GDM1 (cell line): ENCODE results near the gene PCNT.
A peak's percentile ranks its signal among the peaks of the same experiment; 100 is the strongest.
"Not testable (repeated sequence)": the region's sequence is repeated elsewhere in the genome, so short reads cannot be mapped to it uniquely, and the experiment has no call there.

Source experiments
- DNase-seq: peaks from one replicate; lab custom pipeline; 2025; lab: John Stamatoyannopoulos, UW

Gene PCNT

DNA sequence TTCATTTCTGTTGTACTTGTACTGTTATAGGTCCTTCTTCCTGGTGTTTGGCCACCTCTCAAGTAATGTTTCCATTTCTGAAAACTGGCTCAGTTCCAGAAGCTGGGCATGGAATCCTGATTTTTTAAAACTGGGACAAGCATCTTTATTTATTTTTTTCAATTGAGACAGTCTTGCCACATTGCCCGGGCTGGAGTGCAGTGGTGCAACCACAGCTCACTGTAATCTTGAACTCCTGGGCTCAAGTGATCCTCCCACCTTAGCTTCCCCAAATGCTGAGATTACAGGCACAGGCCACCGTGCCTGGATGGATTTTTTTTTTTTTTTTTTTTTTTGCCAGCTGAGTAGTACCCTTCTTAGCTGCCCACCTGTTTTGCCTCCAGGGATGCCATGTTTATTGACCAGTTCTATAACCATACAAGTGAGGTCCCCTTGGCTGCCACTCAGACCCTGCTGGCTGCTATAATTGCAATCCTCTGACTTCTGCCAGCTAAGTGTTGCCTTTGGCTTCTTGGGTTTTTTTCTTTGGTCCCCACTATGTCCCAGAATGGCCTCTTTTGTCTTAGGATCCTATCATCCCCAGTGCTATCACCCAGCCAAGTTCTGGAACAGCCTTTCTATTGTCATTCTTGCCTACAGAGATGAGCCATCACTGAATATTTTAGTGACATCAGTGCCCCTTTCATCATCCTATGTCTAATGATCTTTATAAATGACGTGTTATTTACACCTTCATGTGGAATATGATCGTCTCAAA lies 130.9 kb downstream of the PCNT start:
- DNase-seq, result no peak

DNA sequence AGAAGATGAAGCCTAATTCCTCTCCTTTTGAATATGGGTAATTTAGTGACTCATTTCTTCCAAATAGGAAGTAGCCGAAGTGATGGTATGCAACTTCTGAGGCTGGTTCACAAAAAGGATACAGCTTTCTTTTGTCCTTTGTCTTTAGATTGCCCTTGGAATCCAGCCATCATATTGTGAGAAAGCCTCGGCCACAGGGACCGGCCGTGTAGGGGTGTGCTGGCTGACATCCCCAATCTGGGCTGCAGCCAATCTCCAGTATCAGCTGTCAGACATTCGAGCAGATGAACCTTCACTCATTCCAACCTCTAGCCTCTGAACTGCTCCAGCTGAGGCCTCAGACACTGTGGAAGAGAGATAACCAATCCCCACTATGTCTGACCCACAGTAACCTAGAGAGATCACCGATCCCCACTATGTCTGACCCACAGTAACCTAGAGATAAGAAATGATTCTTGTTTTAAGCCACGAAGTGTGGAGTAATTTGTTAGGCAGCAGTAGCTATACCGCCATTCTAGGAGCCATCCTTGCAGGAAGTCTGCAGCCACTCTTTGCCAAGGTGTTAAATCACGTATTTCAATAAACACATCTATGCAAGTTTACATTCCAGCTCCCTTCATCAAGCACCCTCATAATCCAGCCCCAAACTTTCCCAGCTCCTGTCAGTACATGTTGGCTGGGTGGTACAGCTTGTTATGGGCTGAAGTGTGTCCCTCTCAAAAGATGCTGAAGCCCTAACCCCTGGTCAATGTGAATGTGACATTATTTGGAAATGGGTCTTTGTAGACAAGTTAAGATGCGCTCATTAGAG lies 131.8 kb downstream of the PCNT start:
- no peak for DNase-seq

GRCh38 chr21:46456750-46457149 lies 132.8 kb downstream of the PCNT start:
- DNase-seq, result no peak

GRCh38 chr21:46457801-46458314 lies 133.9 kb downstream of the PCNT start:
- DNase-seq, result peak; percentile 44

GRCh38 chr21:46458315-46459023 lies 134.5 kb downstream of the PCNT start, which contains the start of gene DIP2A:
Gene DIP2A, plus strand, starts transcription at chr21:46458891. Its CDS starts 241 bp downstream, at chr21:46459132.
- peak; percentile 98 for DNase-seq

- no peak for DNase-seq
These were observed 135.0 kb downstream of the PCNT start for GRCh38 chr21:46459024-46459355.

DNA sequence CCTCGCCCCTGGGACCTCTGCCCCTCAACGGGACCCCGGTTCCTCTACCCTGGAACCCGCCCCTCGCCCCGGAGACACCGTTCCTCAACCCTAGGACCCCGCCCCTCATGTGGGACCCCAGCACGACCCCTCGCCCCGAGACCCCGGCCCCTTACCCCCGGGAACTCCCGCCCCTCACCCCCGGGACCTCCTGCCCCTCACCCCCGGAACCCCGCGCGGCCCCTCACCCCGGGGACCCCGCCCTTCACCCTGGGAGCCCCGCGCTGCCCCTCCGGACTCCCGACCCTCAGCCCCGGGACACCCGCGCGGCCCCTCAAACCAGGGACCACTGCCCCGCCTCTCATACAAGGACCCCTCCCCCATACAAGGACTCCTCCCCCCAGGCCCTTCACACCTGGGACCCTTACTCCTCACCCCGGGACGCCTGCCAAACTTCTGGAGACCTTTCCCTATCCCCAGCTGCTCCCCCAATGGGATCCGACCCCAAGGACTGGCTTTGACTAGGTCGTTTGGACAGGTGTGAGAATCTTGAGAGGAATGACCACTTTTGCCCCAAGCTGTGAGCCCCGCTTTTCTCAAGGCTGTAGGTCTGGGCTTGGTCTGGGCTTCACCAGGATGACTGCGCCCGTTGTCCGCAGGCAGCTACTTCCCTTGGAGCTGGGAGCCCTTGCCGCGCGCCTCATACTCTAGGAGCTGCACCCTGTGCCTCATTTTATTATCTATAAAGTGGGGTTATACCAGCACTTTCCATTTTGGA lies 135.6 kb downstream of the PCNT start:
- no peak for DNase-seq

DNA sequence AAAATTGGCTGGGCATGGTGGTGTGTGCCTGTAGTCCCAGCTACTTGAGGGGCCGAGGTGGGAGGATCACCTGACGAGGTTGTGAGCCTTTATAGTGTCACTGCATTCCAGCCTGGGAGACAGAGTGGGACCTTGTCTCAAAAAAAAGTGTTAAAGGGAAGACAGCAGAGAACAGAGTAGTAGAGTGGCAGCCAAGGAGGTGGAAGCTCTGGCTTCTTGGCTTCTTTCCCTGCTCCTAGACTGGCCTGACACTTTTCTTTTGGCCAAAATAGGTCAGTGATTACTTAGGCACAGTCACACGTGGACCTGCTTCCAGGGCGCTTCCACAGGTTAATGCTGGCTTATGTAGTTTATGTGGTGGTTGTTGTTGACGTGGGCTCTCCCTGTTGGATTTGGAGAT lies 138.0 kb downstream of the PCNT start:
- no peak for DNase-seq

- not testable (repeated sequence) for DNase-seq
These were observed 141.2 kb downstream of the PCNT start for GRCh38 chr21:46465153-46465552.

DNA sequence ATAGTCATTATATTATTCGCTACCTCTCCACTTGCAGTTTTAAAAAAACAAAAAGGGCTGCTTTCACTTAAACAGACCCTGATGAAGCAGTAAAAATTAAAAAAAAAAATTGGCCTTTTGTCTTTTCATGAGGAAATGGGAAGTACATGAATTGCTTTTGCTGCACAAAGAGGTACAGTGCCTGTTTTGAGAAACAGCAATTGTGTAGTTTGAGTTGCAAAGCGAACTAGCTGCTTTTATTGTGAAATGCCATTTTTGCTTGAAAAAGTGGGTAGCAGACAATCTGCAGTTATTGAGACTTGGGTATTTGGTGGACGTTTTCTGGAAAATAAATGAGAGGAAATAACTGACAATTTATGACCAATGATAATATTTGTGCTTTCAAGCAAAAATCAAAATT lies 141.7 kb downstream of the PCNT start:
- DNase-seq, result no peak

- DNase-seq, result no peak
These were observed 144.3 kb downstream of the PCNT start for GRCh38 chr21:46468108-46468774.

- DNase-seq, result no peak
These were observed 145.3 kb downstream of the PCNT start for GRCh38 chr21:46469275-46469674.

DNA sequence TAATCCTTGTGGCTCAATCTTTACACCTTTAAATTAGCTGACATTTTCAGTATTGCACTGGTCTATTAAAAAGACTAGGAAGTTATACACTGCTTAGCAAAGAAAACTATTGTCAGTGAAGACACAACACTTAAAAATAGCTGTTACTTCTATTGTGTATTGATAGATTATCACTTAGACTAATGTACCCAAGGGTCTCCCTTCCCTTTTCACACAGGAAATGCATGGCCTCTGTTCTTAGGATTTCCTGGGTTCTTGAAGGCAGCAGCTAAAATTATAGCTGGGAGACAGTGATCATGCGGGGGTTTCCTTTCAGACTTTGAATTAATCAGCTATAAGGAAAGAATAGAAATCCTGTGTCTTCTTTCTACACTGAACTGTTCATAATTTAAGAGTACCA lies 147.6 kb downstream of the PCNT start:
- no peak for DNase-seq

DNA sequence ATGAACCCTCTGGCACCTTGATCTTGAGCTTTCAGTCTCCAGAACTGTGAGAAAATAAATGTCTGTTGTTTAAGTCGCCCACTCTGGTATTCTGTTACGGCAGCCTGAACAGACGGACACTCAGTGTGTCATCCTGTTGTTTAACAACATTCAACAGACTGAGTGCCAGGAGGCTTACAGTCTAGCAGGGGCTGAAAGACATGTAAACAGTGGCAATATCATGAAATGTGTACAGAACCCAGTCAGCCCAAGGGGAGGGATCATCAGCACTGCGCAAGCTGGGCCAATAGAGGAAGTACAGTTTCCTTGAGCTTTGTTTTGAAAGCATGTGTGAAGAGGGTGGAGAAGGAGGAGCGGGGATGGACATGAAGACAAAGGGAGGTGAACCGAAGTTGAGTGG lies 148.3 kb downstream of the PCNT start:
- DNase-seq, result no peak

GRCh38 chr21:46474382-46474781 lies 150.4 kb downstream of the PCNT start:
- DNase-seq, result no peak

DNA sequence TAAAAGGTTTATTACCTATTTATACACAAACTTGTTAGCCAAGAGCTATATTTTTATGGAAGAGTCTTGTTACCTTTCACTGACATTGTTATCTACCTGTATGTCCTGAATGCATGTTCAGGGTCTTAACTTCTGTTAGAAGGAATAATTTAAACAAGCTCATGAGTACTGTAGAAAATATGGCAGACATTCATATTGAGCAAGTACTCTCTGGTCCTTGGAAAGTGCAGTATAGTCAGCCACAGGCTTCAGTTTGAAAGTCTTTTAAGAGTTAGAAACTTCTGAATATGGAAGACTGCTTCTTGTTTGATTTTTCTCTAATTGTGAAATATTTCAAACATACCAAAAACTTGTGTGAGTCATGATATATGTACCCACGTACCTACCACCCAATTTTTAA lies 151.3 kb downstream of the PCNT start:
- no peak for DNase-seq

GRCh38 chr21:46477765-46478164 lies 153.8 kb downstream of the PCNT start:
- DNase-seq, result no peak

- no peak for DNase-seq
These were observed 155.0 kb downstream of the PCNT start for GRCh38 chr21:46478910-46479309.

DNA sequence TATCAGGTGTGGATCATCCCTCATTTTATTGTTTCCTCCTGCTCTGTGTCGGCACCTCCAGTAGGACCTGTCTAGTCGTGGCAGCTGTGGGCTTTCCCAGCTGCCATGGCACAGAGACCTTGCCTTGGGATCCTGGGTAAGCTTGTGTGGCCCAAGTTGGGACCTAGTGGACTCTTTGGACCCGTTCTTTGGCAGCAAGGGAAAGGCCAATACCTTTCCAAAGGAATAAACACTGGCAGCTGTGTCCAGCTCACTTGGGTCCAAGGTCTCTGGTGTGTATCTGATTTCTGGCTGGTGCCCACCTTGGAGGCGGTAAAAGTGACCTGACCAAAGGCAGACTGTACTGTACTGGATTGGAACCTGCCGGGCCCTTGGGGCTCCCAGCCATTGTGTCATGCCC lies 156.5 kb downstream of the PCNT start:
- no peak for DNase-seq

DNA sequence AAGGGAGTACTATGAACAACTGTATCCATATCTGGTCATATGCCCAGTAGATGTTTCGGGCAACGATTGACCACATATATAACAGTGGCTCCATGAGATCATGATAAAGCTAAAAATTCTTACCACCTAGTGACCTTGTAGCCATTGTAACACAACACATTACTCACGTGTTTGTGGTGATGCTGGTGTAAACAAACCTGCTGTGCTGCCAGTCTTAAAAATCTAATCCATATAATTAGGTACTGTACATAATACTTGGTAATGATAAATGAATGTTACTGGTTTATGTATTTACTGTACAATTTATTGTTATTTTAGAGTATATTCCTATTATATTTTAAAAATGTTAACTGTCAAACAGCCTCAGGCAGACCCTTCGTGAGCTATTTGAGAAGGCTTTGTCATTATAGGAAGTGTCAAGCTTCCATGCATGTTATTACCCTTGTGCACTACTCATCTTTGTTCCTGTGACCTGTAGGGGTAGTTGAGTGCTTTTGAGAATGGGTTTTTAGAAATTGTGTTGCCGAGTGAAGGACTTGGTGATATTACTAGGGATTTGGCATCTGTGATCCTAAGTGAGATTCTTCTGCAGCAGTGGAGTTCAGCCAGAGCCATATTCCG lies 158.4 kb downstream of the PCNT start:
- no peak for DNase-seq

DNA sequence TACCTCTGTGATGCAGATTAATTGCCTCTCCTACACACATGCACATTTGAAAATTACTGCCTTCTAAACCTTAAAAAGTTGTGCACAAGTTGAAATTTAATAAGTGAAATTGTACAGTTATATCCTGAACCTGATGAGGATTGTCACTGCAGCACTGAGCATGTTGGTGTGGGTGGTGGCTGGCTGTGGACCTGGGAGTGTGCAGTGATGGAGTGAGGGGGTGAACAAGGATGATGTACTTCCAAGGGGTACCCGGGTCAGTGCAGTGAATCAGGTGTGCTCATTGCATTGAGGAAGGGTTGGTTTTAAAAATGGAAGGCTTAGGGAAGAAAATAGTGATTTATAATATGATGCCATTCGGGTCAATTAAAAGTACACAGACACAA lies 158.9 kb downstream of the PCNT start:
- DNase-seq, result no peak
